ENCODE data around the gene SKAP2.
A peak's percentile ranks its signal among the peaks of the same experiment; 100 is the strongest.

The SKAP2 gene

GRCh38 chr7:26688936-26689506 lies 175.4 kb downstream of the SKAP2 start:
- H3K27ac ChIP-seq = no peak overlapping the region
- no peaks in the 10 kb centered on the region for H3K9me3 ChIP-seq
- no peak overlapping the region for H3K4me3 ChIP-seq
- no peaks in the 10 kb centered on the region for H3K36me3 ChIP-seq
- intact Hi-C loops (cut with DNase I; ENCODE audit: low total_unique reads) = no loop called here
- no peaks in the 10 kb centered on the region for H3K27me3 ChIP-seq
- peaks cover 0 to 12% (median 0%) of the 10 kb centered on the region in 4 donors for H3K4me1 ChIP-seq
- no peak for TF ChIP-seq CTCF (IDR thresholded peaks at IDR 0.05)
- DNase-seq = no peak

GRCh38 chr7:26688388-26688787 lies 176.0 kb downstream of the SKAP2 start:
- Histone ChIP-seq H3K36me3 (no peaks in the 10 kb centered on the region), H3K4me1 (peaks cover 0 to 12% (median 0%) of the 10 kb centered on the region in 4 donors), H3K9me3 (no peaks in the 10 kb centered on the region), H3K27ac (no peak overlapping the region), H3K27me3 (no peaks in the 10 kb centered on the region), H3K4me3 (no peak overlapping the region)
- intact Hi-C loops (cut with DNase I; ENCODE audit: low total_unique reads) = no loop called here
- DNase-seq = no peak
- no peak for TF ChIP-seq CTCF (IDR thresholded peaks at IDR 0.05)

- Histone ChIP-seq H3K4me3 (no peak overlapping the region), H3K36me3 (no peaks in the 10 kb centered on the region), H3K27me3 (no peaks in the 10 kb centered on the region), H3K9me3 (no peaks in the 10 kb centered on the region), H3K4me1 (peaks cover 0 to 12% (median 0%) of the 10 kb centered on the region in 4 donors), H3K27ac (no peak overlapping the region)
- TF ChIP-seq CTCF (IDR thresholded peaks at IDR 0.05) = no peak
- no peak for DNase-seq
- intact Hi-C loops (cut with DNase I; ENCODE audit: low total_unique reads) = no loop called here
Observed at GRCh38 chr7:26687032-26687431, 177.4 kb downstream of the SKAP2 start.

GRCh38 chr7:26686448-26686981 lies 177.9 kb downstream of the SKAP2 start:
- DNase-seq = peak in 1 of 2 donors; percentile 23
- intact Hi-C loops (cut with DNase I; ENCODE audit: low total_unique reads) = no loop called here
- peak; percentile 58 to 63 for TF ChIP-seq CTCF (IDR thresholded peaks at IDR 0.05)
- Histone ChIP-seq H3K36me3 (no peaks in the 10 kb centered on the region), H3K27me3 (no peaks in the 10 kb centered on the region), H3K9me3 (no peaks in the 10 kb centered on the region), H3K4me3 (no peak overlapping the region), H3K27ac (no peak overlapping the region), H3K4me1 (peaks cover 0 to 12% (median 0%) of the 10 kb centered on the region in 4 donors)

GRCh38 chr7:26685606-26686005 lies 178.8 kb downstream of the SKAP2 start:
- intact Hi-C loops (cut with DNase I; ENCODE audit: low total_unique reads) = no loop called here

More at GRCh38 chr7:26685606-26686005, 178.8 kb downstream of the SKAP2 start:
- Histone ChIP-seq H3K9me3 (no peaks in the 10 kb centered on the region), H3K27me3 (no peaks in the 10 kb centered on the region), H3K4me3 (no peak overlapping the region), H3K4me1 (peaks cover 0 to 10% (median 0%) of the 10 kb centered on the region in 4 donors), H3K27ac (no peak overlapping the region), H3K36me3 (no peaks in the 10 kb centered on the region)
- no peak for DNase-seq
- no peak for TF ChIP-seq CTCF (IDR thresholded peaks at IDR 0.05)
